Choroid plexus epithelial cell (primary cell): Measurements from ENCODE around the gene PDX1.

Experiments
- DNase-seq: peaks from one replicate; pipeline ENCODE4 v3.0.0-alpha.2; 2010; ENCODE audit warnings: low read depth
- H3K4me3 ChIP-seq: 2 replicates; pipeline ENCODE4 v1.5.1; 2011; ENCODE audit warnings: low read depth, mild to moderate bottlenecking, control low read depth, low read length, moderate library complexity
- TF ChIP-seq, protein P1 (sequence below): conservative IDR thresholded peaks from 2 replicates; pipeline ENCODE4 v1.5.1; 2011; ENCODE audit warnings: low read depth, mild to moderate bottlenecking, control low read depth, inconsistent platforms, low read length, moderate library complexity

The PDX1 gene

DNA sequence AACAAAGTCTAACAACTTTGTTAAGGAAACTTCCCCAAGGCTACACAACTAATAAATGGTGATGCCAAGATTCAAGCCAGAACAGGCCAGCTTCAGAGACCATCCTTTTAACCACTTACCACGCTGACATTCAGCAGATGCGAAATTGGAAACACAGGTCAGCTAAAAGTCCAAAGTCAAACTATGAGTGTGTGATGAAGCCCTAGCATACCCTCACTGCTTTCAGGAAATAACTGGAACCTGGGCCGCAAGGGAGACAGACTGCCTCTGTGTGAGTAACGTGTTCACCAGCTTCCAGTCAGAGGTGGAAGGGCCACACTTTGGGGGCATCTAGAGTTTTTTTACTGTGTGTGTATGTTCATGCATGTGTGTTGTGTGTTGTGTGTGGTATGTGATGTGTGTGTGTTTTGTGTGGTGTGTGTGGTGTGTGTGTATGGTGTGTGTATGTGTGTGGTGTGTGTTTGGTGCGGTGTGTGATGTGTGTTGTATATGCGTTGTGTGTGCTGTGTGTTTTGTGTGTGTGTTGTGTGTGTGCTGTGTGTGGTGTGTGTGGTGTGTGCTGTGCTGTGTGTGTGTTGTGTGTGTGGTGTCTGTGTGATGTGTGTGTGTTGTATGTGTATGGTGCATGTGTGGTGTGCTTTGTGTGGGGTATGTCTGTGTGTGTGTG is 12.5 kb upstream of the PDX1 start:
- TF ChIP-seq, protein P1, sequence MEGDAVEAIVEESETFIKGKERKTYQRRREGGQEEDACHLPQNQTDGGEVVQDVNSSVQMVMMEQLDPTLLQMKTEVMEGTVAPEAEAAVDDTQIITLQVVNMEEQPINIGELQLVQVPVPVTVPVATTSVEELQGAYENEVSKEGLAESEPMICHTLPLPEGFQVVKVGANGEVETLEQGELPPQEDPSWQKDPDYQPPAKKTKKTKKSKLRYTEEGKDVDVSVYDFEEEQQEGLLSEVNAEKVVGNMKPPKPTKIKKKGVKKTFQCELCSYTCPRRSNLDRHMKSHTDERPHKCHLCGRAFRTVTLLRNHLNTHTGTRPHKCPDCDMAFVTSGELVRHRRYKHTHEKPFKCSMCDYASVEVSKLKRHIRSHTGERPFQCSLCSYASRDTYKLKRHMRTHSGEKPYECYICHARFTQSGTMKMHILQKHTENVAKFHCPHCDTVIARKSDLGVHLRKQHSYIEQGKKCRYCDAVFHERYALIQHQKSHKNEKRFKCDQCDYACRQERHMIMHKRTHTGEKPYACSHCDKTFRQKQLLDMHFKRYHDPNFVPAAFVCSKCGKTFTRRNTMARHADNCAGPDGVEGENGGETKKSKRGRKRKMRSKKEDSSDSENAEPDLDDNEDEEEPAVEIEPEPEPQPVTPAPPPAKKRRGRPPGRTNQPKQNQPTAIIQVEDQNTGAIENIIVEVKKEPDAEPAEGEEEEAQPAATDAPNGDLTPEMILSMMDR, result no peak
- H3K4me3 ChIP-seq, result no peak overlapping the region
- DNase-seq, result no peak

DNA sequence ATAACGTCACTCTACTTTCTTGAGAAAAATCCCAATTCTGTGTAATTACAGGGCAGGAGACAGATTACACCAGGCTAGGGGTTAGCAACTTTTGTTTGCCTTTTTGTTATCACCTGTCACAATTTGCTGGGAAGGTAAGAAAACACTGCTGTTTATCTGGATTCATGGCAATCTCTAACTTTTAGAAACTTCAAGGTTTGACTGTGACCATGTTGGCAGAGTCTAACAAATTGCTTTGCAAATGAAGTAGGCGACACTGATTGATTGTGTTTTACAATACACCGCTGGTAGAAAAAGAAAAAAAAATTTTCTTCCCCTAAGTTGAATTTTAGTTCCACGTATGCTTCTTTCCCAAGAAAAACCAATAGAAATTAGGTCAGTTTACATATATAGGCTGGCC is 10.4 kb upstream of the PDX1 start:
- DNase-seq, result no peak
- H3K4me3 ChIP-seq, result no peak overlapping the region
- TF ChIP-seq, protein P1, result no peak

DNA sequence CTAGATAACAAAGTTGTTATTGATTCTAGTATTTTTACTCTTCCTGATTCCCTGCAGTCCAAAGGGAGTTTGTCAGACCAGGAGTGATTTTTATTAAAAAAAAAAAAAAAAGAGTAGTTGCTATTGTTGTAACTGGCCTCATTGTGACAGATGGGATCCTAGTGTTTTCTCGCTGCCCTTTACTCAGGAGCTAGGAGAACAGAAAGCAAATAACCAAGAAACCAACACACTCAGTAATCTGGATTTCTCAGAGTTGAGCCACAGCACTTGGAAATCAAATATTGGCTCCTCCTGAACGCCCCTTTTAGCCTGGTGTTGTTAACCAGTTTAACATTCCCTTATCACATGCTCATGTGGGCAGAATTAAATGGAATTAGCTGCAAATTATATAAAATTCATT is 8.3 kb upstream of the PDX1 start:
- H3K4me3 ChIP-seq, result no peak overlapping the region
- no peak for DNase-seq
- TF ChIP-seq, protein P1, result no peak

DNA sequence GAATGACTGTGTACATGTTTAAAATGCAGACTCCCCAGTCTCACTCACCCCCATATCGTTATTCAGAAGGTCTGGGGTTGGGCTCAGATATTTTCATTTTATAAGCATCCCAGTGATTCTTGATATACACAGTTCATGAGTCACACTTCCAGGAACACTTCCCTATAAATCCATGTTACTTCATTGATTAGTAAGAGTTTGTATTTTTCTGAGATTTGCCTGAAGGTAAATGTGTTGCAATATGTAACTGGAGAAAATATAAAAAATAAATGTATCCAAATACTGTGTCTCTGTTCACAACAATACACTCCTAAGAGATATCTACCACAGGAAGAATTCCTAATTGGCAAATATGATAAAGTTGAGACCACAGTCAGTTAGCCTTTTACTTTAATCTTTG is 6.6 kb upstream of the PDX1 start:
- no peak for DNase-seq
- TF ChIP-seq, protein P1, result no peak
- no peak overlapping the region for H3K4me3 ChIP-seq

DNA sequence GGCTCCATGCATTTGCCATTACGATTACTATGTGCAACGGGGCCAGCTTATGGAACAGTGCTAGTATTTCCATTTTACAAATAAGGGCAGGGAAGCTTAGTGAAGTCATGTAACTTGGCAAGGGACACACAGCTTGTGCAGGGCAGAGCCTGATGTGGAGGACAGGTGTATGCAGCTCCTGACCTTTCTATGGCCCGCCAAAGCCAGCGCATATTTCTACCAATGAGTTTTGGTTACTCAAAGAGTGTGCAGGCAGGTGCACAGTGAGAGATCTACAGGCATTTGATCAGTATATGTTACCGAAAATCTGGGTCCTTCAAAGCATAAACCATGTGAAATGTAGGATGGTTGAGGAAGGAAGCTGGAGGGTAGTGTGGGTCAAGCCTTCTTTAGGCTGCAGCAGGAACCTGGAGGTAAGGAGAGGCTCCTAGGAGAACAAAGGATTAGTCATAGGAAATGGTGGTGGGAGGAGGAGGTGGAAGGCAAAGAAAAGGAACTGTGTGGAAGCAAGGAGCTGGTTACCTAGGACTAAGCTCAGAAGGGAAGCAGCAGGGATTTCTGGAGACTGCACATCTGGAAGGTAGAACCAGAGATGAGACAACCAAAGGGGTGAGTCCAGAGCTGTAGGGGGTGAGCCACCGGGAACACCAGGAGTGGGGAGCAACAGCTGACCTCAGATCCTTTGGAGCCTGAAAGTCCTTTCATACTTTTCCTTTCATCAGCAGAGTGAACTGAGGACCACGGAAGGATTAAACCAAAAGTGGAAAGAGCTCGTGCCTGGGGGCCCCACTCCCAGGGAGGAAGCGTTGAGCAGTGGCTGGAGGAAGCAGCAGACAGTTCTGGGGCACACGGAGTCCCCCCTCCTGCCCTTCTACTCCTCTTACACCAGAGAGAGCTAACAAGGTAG is 4.2 kb upstream of the PDX1 start:
- no peak for DNase-seq
- TF ChIP-seq, protein P1, result no peak
- no peak overlapping the region for H3K4me3 ChIP-seq

DNA sequence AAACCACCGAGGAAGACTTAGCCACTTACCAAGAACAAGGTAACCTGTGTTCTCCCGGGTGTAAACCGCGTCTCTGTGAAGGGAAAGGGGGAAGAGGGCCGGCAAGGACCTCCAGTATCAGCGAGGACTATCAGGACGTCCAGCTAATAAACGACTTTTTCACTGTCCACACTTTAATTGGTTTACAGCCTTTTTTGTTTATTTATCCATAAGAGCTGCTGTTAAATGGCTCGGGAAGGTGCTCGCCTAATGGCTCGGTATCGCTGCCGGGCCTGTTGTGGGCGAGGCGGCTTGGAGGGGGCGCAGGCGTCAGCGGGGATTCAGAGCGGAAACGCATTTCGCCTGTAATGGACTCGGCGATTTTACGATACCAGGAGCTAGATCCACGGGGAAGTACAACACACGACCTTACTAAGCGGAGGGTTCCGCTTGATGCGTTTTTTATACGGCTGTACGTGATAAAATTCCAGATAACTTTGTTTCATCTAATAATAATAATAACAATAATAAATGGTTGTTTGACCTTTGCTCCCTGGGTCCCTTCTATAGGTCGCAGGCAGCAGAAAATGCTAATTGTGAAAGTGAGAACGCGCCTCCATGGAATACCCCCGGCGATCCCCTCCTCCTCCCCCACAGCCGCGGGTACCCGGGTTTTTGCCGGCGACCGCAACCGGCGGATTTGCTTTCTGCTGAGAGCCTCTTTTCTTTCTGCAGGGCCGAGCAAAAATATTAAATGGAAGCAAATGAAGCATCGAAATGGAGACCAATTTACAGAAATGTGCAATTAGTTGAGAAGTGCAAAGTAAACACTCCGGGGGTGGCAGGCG is 2.5 kb upstream of the PDX1 start:
- H3K4me3 ChIP-seq, result no peak overlapping the region
- DNase-seq, result no peak
- TF ChIP-seq, protein P1, result no peak
